GM12801 (cell line): Measurements from ENCODE around the gene PDPK1.

Experiments used
- CTCF ChIP-seq: IDR thresholded peaks from one replicate; pipeline ENCODE4 v1.5.1; 2011; ENCODE audit warnings: control low read depth; ENCODE audit not compliant: insufficient read length; ENCODE audit errors: extremely low read depth

The PDPK1 gene

GRCh38 chr16:2496223-2497115 lies 41.4 kb upstream of the PDPK1 start:
- no peak for TF ChIP-seq CTCF

GRCh38 chr16:2497116-2497630 lies 40.6 kb upstream of the PDPK1 start:
- TF ChIP-seq CTCF, result no peak

- no peak for TF ChIP-seq CTCF
Observed at GRCh38 chr16:2497695-2498484, 39.9 kb upstream of the PDPK1 start.

GRCh38 chr16:2498531-2499253 lies 39.1 kb upstream of the PDPK1 start:
- TF ChIP-seq CTCF, result no peak

GRCh38 chr16:2499454-2499853 lies 38.4 kb upstream of the PDPK1 start:
- no peak for TF ChIP-seq CTCF

- TF ChIP-seq CTCF, result no peak
Observed at GRCh38 chr16:2499890-2500429, 37.9 kb upstream of the PDPK1 start.
